Left ventricle myocardium superior (tissue), 1 donor: Measurements from ENCODE around the gene WWOX. TPM values are rescaled to one million over a fixed set of nuclear protein-coding genes. Genes with fewer than 3 reads are reported as not detected.
A peak's percentile ranks its signal among the peaks of the same experiment; 100 is the strongest.

Experiments
- ATAC-seq: fragments of 200-7000 bp; cut with Tn5 transposase; one replicate; pipeline ENCODE4 v1.9.1; 2020; ENCODE audit warnings: mild to moderate bottlenecking, moderate library complexity
- DNase-seq: peaks from one replicate; pipeline ENCODE4 v3.0.0-alpha.2; 2020
- intact Hi-C: fragments of 100-400 bp; cut with micrococcal nuclease; formaldehyde crosslinking; loops from one replicate; pipeline ENCODE4 v1.11.0; 2022
- total RNA-seq: library from RNA; stranded (reverse); fragmentation: NEBNext Ultra II Directional; extraction: Animal tissue kit (Norgen Biotek cat#: 25700); gene quantifications from one replicate; pipeline ENCODE4 v1.2.1, GENCODE V29; 2021
- donor health status: DM: no; HTN: yes; CAD: no; lungs with severe emphysema.

The WWOX gene
- total RNA-seq, 1 donor from 2014 or later: 12.8 TPM

- no peak for DNase-seq
- no peak for ATAC-seq
- intact Hi-C loops: no loop called here
Observed at GRCh38 chr16:79131321-79132075, 1032.0 kb downstream of the WWOX start.

GRCh38 chr16:79132701-79133100 lies 1033.2 kb downstream of the WWOX start:
- intact Hi-C loops: no loop called here
- DNase-seq: peak; percentile 37
- peak; percentile 91 for ATAC-seq

GRCh38 chr16:79134300-79134699 lies 1034.8 kb downstream of the WWOX start:
- intact Hi-C loops: no loop called here
- no peak for DNase-seq
- no peak for ATAC-seq

GRCh38 chr16:79136955-79137354 lies 1037.5 kb downstream of the WWOX start:
- intact Hi-C loops: no loop called here
- ATAC-seq (no peak), DNase-seq (no peak)

GRCh38 chr16:79137426-79137939 lies 1038.0 kb downstream of the WWOX start:
- DNase-seq (no peak), ATAC-seq (no peak)
- intact Hi-C loops: no loop called here

GRCh38 chr16:79139799-79140198 lies 1040.3 kb downstream of the WWOX start:
- no peak for ATAC-seq
- intact Hi-C loops: no loop called here
- no peak for DNase-seq

GRCh38 chr16:79143026-79143425 lies 1043.6 kb downstream of the WWOX start:
- intact Hi-C loops: no loop called here
- DNase-seq: no peak
- ATAC-seq: no peak

- ATAC-seq (no peak), DNase-seq (no peak)
- intact Hi-C loops: no loop called here
Observed at GRCh38 chr16:79150151-79150550, 1050.7 kb downstream of the WWOX start.

- intact Hi-C loops: no loop called here
- DNase-seq (no peak), ATAC-seq (peak; percentile 63)
Observed at GRCh38 chr16:79150632-79151310, 1051.3 kb downstream of the WWOX start.

- intact Hi-C loops: no loop called here
- DNase-seq: no peak
Observed at GRCh38 chr16:79154086-79154485, 1054.6 kb downstream of the WWOX start.

GRCh38 chr16:79155471-79155870 lies 1056.0 kb downstream of the WWOX start:
- ATAC-seq: no peak
- intact Hi-C loops: no loop called here
- no peak for DNase-seq

More at GRCh38 chr16:79154086-79154485, 1054.6 kb downstream of the WWOX start:
- ATAC-seq: no peak

GRCh38 chr16:79155904-79156303 lies 1056.5 kb downstream of the WWOX start:
- DNase-seq (no peak), ATAC-seq (no peak)
- intact Hi-C loops: no loop called here

- intact Hi-C loops: no loop called here
- ATAC-seq (no peak), DNase-seq (no peak)
Observed at GRCh38 chr16:79156761-79157160, 1057.3 kb downstream of the WWOX start.

GRCh38 chr16:79158337-79158736 lies 1058.9 kb downstream of the WWOX start:
- ATAC-seq: no peak
- intact Hi-C loops: no loop called here
- no peak for DNase-seq

GRCh38 chr16:79159261-79160049 lies 1060.0 kb downstream of the WWOX start:
- DNase-seq (no peak), ATAC-seq (no peak)
- intact Hi-C loops: no loop called here

GRCh38 chr16:79162977-79163376 lies 1063.5 kb downstream of the WWOX start:
- intact Hi-C loops: no loop called here
- DNase-seq (no peak), ATAC-seq (no peak)

GRCh38 chr16:79163691-79164387 lies 1064.4 kb downstream of the WWOX start:
- DNase-seq (peak; percentile 35), ATAC-seq (peak; percentile 32)
- intact Hi-C loops: no loop called here

- intact Hi-C loops: no loop called here
- ATAC-seq: no peak
Observed at GRCh38 chr16:79164388-79164995, 1065.0 kb downstream of the WWOX start.

GRCh38 chr16:79165079-79165478 lies 1065.6 kb downstream of the WWOX start:
- intact Hi-C loops: no loop called here
- ATAC-seq: no peak

More at GRCh38 chr16:79164388-79164995, 1065.0 kb downstream of the WWOX start:
- no peak for DNase-seq

More at GRCh38 chr16:79165079-79165478, 1065.6 kb downstream of the WWOX start:
- DNase-seq: no peak
